ENCODE results near the gene SSTR3.
A peak's percentile ranks its signal among the peaks of the same experiment; 100 is the strongest.
"Not testable (repeated sequence)": the region's sequence is repeated elsewhere in the genome, so short reads cannot be mapped to it uniquely, and the experiment has no call there.

SSTR3 gene

GRCh38 chr22:37178350-37179125 lies 33.7 kb downstream of the SSTR3 start:
- DNase-seq, result no peak

- no peak for DNase-seq
These were observed 34.5 kb downstream of the SSTR3 start for GRCh38 chr22:37177755-37178154.

GRCh38 chr22:37177221-37177620 lies 35.1 kb downstream of the SSTR3 start:
- no peak for DNase-seq

GRCh38 chr22:37176464-37177061 lies 35.7 kb downstream of the SSTR3 start:
- DNase-seq, result peak; percentile 31 to 80

- no peak for DNase-seq
These were observed 36.6 kb downstream of the SSTR3 start for GRCh38 chr22:37175414-37176281.

GRCh38 chr22:37174964-37175363 lies 37.3 kb downstream of the SSTR3 start:
- DNase-seq, result no peak

GRCh38 chr22:37173709-37174108 lies 38.6 kb downstream of the SSTR3 start:
- DNase-seq, result no peak

GRCh38 chr22:37172266-37173245 lies 39.7 kb downstream of the SSTR3 start:
- DNase-seq, result no peak

- DNase-seq, result no peak
These were observed 40.6 kb downstream of the SSTR3 start for GRCh38 chr22:37171662-37172061.

GRCh38 chr22:37170689-37171405 lies 41.4 kb downstream of the SSTR3 start:
- not testable (repeated sequence) for DNase-seq

GRCh38 chr22:37169947-37170688 lies 42.2 kb downstream of the SSTR3 start:
- DNase-seq, result no peak

- no peak for DNase-seq
These were observed 42.9 kb downstream of the SSTR3 start for GRCh38 chr22:37169406-37169805.

- DNase-seq, result no peak
These were observed 44.2 kb downstream of the SSTR3 start for GRCh38 chr22:37167981-37168647.

GRCh38 chr22:37167176-37167980 lies 44.9 kb downstream of the SSTR3 start:
- no peak for DNase-seq

GRCh38 chr22:37166675-37167066 lies 45.6 kb downstream of the SSTR3 start:
- peak; percentile 26 to 52 for DNase-seq

GRCh38 chr22:37165940-37166674 lies 46.2 kb downstream of the SSTR3 start:
- no peak for DNase-seq

GRCh38 chr22:37165066-37165465 lies 47.2 kb downstream of the SSTR3 start:
- no peak for DNase-seq

GRCh38 chr22:37164505-37164887 lies 47.8 kb downstream of the SSTR3 start:
- DNase-seq, result no peak
